ENCODE measurements around the gene TRIP13. TPM values are rescaled to one million over a fixed set of nuclear protein-coding genes. Genes with fewer than 3 reads are reported as not detected.
A peak's percentile ranks its signal among the peaks of the same experiment; 100 is the strongest.
"Not testable (repeated sequence)": the region's sequence is repeated elsewhere in the genome, so short reads cannot be mapped to it uniquely, and the experiment has no call there.

Gene TRIP13
- total and polyA plus RNA-seq, 9 of the 15 experiments (the other 6 are each of a cell fraction or from before 2014, with no cell fraction given), result 24.1 to 116 (median 53.2) TPM

DNA sequence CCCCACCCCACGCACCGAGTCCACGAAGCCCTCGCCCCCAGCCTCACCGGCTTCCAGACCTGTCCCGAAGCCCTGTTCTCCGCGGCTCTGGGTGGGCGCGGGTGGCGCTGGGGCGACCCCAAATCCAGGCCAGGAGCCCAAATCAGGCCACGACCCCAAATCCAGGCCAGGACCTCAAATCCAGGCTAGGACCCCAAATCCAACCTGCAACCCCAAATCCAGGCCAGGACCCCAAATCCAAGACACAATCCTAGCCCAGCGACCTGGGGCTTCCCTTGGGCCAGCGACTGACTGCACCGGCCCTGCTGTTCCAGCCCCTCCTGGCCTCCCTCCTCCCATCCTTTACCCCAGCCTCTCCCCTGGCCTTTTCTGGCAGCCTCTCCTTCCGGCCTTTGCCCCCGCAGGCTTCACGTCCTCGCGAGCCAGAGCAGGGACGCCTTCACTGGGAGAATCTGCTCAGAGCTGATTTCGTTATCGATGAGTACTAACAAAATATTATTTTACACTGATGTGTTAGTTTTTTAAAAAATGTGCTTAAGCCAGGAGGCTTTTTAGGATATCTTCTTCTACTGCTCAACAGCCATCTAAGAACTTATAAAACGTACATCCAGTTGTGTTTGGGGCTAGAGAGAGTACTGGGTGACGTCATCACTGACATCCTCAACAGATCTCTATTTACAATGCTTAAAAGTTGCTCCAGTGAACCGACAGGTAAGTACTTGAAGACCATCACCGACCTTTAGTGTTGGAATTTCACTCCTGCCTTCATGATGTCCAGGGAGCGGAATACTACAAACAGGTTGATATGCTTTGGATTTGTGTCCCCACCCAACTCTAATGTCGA, 34.7 kb downstream of the TRIP13 start:
- 67% methylated on average over 20 of the region's 30 CpGs for whole genome bisulfite sequencing (ENCODE audit: insufficient coverage, low coverage, missing lambda C conversion rate)
- ChIA-PET POLR2A (no interaction called here), CTCF (ENCODE audit: low intra/inter-chr PET ratio) (interaction anchor here (0.5 kb wide), 1 partner anchor 10 kb away, joined by 3 read pairs; no protein-coding TSS in a partner anchor)
- H3K4me3 ChIP-seq, result no peak overlapping the region
- TF ChIP-seq JUND (IDR thresholded peaks at IDR 0.05; ENCODE audit: borderline replicate concordance, low read depth, low read length), result 0 out of 2 replicates have a peak, but pooled peaks have one; percentile 12
- no peak; the same call in 2 of the 3 replicates for TF ChIP-seq JUND (tag; IDR thresholded peaks at IDR 0.05; ENCODE audit: borderline replicate concordance, low read depth, low read length)
- no peak for TF ChIP-seq EP400 (IDR thresholded peaks at IDR 0.05)
- no peak for TF ChIP-seq ZNF586 (CRISPR knock-in tag; conservative IDR thresholded peaks at IDR 0.05)
- 0 out of 2 replicates have a peak, but pooled peaks have one; percentile 29 for TF ChIP-seq JUNB (CRISPR knock-in tag; conservative IDR thresholded peaks at IDR 0.05)
- TF ChIP-seq ATF1 (CRISPR knock-in tag; IDR thresholded peaks at IDR 0.05), result no peak
- TF ChIP-seq ATF1 (tag; IDR thresholded peaks at IDR 0.05), result peak; percentile 40; the same call in 1 of the 2 replicates
- no peak for TF ChIP-seq ZNF274 (IDR thresholded peaks at IDR 0.05; ENCODE audit: borderline replicate concordance, low read depth, low read length)
- TF ChIP-seq, protein P1, sequence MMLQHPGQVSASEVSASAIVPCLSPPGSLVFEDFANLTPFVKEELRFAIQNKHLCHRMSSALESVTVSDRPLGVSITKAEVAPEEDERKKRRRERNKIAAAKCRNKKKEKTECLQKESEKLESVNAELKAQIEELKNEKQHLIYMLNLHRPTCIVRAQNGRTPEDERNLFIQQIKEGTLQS (IDR thresholded peaks at IDR 0.05), result peak; percentile 84
- TF ChIP-seq, protein P1 (CRISPR knock-in tag; conservative IDR thresholded peaks at IDR 0.05), result no peak
- TF ChIP-seq ATF7 (IDR thresholded peaks at IDR 0.05), result peak; percentile 23; the same call in 1 of the 2 replicates
- TF ChIP-seq, protein P2, sequence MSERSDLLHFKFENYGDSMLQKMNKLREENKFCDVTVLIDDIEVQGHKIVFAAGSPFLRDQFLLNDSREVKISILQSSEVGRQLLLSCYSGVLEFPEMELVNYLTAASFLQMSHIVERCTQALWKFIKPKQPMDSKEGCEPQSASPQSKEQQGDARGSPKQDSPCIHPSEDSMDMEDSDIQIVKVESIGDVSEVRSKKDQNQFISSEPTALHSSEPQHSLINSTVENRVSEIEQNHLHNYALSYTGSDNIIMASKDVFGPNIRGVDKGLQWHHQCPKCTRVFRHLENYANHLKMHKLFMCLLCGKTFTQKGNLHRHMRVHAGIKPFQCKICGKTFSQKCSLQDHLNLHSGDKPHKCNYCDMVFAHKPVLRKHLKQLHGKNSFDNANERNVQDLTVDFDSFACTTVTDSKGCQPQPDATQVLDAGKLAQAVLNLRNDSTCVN (CRISPR knock-in tag; IDR thresholded peaks at IDR 0.05), result no peak
- FAIRE-seq, result no peak
- H2AFZ ChIP-seq (ENCODE audit: low read depth, low read length), result no peak overlapping the region
- BruUV-seq (replicated peaks), result no TSS peak
- no peaks in the 10 kb centered on the region for H3K9me1 ChIP-seq (ENCODE audit: control insufficient read depth, insufficient read depth, low read length)
- no peaks in the 10 kb centered on the region; the same call in 1 of the 2 replicates for H4K20me1 ChIP-seq (replicated peaks; ENCODE audit: control insufficient read depth, insufficient read depth, low read length)
- H3K9ac ChIP-seq (ENCODE audit: insufficient read depth in 1 of 2, low read depth in 2 of 2, low read length in 2 of 2), result no peak overlapping the region
- H3K4me2 ChIP-seq (ENCODE audit: insufficient read depth, low read length), result no peak overlapping the region
- H3K36me3 ChIP-seq (ENCODE audit: control insufficient read depth, insufficient read depth, low read length), result no peaks in the 10 kb centered on the region
- intact Hi-C loops (cut with micrococcal nuclease), result no loop called here
- no peaks in the 10 kb centered on the region for H3K79me2 ChIP-seq (ENCODE audit: control insufficient read depth, insufficient read depth, low read length)
- ATAC-seq, result no peak
- no peak overlapping the region for H3K27ac ChIP-seq (ENCODE audit: extremely low read depth, low read depth, low read length)
- peaks cover 0 to 20% of the 10 kb centered on the region in 2 experiments; a peak in 2 of 5 replicates for H3K4me1 ChIP-seq (replicated peaks in 1 of 2; ENCODE audit: control insufficient read depth in 2 of 2, insufficient read depth in 2 of 2, low read length in 2 of 2)
- in situ Hi-C loops (cut with MboI), result loop anchor here (25.0 kb wide), 1 partner anchor 710 kb away; no protein-coding TSS in a partner anchor
- DNase-seq (ENCODE audit: extremely low read depth in 1 of 4, low spot score in 3 of 4), result no peak
- peaks cover 9 to 11% of the 10 kb centered on the region in 2 experiments; a peak in 4 of 5 replicates for H3K27me3 ChIP-seq (ENCODE audit: control insufficient read depth in 2 of 2, insufficient read depth in 2 of 2, low read length in 2 of 2)
- H3K9me3 ChIP-seq (replicated peaks; ENCODE audit: control insufficient read depth, insufficient read depth, low read depth, low read length), result no peaks in the 10 kb centered on the region

DNA sequence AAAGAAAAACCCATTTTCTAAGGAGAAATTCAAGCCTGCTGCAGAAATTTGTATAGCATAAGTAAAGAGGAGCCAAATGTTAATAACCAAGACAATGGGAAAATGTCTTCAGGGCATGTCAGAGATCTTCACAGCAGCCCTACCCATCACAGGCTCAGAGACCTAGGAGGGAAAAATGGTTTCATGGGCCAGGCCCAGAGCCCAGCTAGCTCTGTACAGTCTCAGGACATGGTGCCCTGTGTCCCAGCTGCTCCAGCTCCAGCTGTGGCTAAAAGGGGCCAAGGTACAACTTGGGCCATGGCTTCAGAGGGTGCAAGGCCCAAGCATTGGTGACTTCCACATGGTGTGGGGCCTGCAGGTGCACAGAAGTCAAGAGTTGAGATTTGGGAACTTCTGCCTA, 36.5 kb downstream of the TRIP13 start:
- DNase-seq (ENCODE audit: extremely low read depth in 1 of 4, low spot score in 3 of 4); H4K20me1 ChIP-seq (replicated peaks; ENCODE audit: control insufficient read depth, insufficient read depth, low read length); H3K9ac ChIP-seq (ENCODE audit: insufficient read depth in 1 of 2, low read depth in 2 of 2, low read length in 2 of 2); BruUV-seq (replicated peaks); H3K4me1 ChIP-seq (replicated peaks in 1 of 2; ENCODE audit: control insufficient read depth in 2 of 2, insufficient read depth in 2 of 2, low read length in 2 of 2); CTCF ChIA-PET (ENCODE audit: low intra/inter-chr PET ratio); H3K9me3 ChIP-seq (replicated peaks; ENCODE audit: control insufficient read depth, insufficient read depth, low read depth, low read length); intact Hi-C loops (cut with micrococcal nuclease); ATAC-seq; POLR2A ChIA-PET; H2AFZ ChIP-seq (ENCODE audit: low read depth, low read length); H3K4me2 ChIP-seq (ENCODE audit: insufficient read depth, low read length); FAIRE-seq; H3K36me3 ChIP-seq (ENCODE audit: control insufficient read depth, insufficient read depth, low read length); H3K4me3 ChIP-seq; H3K27ac ChIP-seq (ENCODE audit: extremely low read depth, low read depth, low read length); H3K79me2 ChIP-seq (ENCODE audit: control insufficient read depth, insufficient read depth, low read length); H3K9me1 ChIP-seq (ENCODE audit: control insufficient read depth, insufficient read depth, low read length): not testable (repeated sequence)
- peaks cover 12 to 15% of the 10 kb centered on the region in 2 experiments for H3K27me3 ChIP-seq (ENCODE audit: control insufficient read depth in 2 of 2, insufficient read depth in 2 of 2, low read length in 2 of 2)
- in situ Hi-C loops (cut with MboI), result loop anchor here (25.0 kb wide), 1 partner anchor 708 kb away; no protein-coding TSS in a partner anchor

Measured in K562 (cell line).